ENCODE data around the gene ROR2.

The ROR2 gene

GRCh38 chr9:91935805-91936514 is 14.1 kb downstream of the ROR2 start:
- TF ChIP-seq CTCF (conservative IDR thresholded peaks at IDR 0.05; ENCODE audit: control insufficient read depth, insufficient read depth, low read depth, low read length): no peak
- no peak overlapping the region for H3K4me3 ChIP-seq (ENCODE audit: control insufficient read depth, low read depth, low read length)
- DNase-seq (ENCODE audit: low read depth): no peak

GRCh38 chr9:91935066-91935749 is 14.8 kb downstream of the ROR2 start:
- TF ChIP-seq CTCF (conservative IDR thresholded peaks at IDR 0.05; ENCODE audit: control insufficient read depth, insufficient read depth, low read depth, low read length): no peak
- no peak for DNase-seq (ENCODE audit: low read depth)
- no peak overlapping the region for H3K4me3 ChIP-seq (ENCODE audit: control insufficient read depth, low read depth, low read length)

- H3K4me3 ChIP-seq (ENCODE audit: control insufficient read depth, low read depth, low read length): no peak overlapping the region
- no peak for TF ChIP-seq CTCF (conservative IDR thresholded peaks at IDR 0.05; ENCODE audit: control insufficient read depth, insufficient read depth, low read depth, low read length)
- DNase-seq (ENCODE audit: low read depth): no peak
Measured at GRCh38 chr9:91934654-91935053, 15.4 kb downstream of the ROR2 start.

GRCh38 chr9:91933556-91934352 is 16.3 kb downstream of the ROR2 start:
- peak; percentile 33 for DNase-seq (ENCODE audit: low read depth)
- TF ChIP-seq CTCF (conservative IDR thresholded peaks at IDR 0.05; ENCODE audit: control insufficient read depth, insufficient read depth, low read depth, low read length): no peak
- H3K4me3 ChIP-seq (ENCODE audit: control insufficient read depth, low read depth, low read length): no peak overlapping the region

GRCh38 chr9:91930475-91930874 is 19.6 kb downstream of the ROR2 start:
- no peak overlapping the region for H3K4me3 ChIP-seq (ENCODE audit: control insufficient read depth, low read depth, low read length)
- no peak for TF ChIP-seq CTCF (conservative IDR thresholded peaks at IDR 0.05; ENCODE audit: control insufficient read depth, insufficient read depth, low read depth, low read length)
- DNase-seq (ENCODE audit: low read depth): peak; percentile 33

GRCh38 chr9:91929331-91929730 is 20.7 kb downstream of the ROR2 start:
- no peak for TF ChIP-seq CTCF (conservative IDR thresholded peaks at IDR 0.05; ENCODE audit: control insufficient read depth, insufficient read depth, low read depth, low read length)
- no peak overlapping the region for H3K4me3 ChIP-seq (ENCODE audit: control insufficient read depth, low read depth, low read length)
- DNase-seq (ENCODE audit: low read depth): no peak
